GM21528 (cell line): ENCODE data around the gene PRODH2.
"Not testable (repeated sequence)": the region's sequence is repeated elsewhere in the genome, so short reads cannot be mapped to it uniquely, and the experiment has no call there.

ENCODE experiments used
- ATAC-seq: cut with Tn5 transposase; IDR thresholded peaks from one replicate; pipeline ENCODE4 v1.9.1; 2021; ENCODE audit warnings: mild to moderate bottlenecking, moderate library complexity; ENCODE audit not compliant: unreplicated experiment, low FRiP score

PRODH2 gene

DNA sequence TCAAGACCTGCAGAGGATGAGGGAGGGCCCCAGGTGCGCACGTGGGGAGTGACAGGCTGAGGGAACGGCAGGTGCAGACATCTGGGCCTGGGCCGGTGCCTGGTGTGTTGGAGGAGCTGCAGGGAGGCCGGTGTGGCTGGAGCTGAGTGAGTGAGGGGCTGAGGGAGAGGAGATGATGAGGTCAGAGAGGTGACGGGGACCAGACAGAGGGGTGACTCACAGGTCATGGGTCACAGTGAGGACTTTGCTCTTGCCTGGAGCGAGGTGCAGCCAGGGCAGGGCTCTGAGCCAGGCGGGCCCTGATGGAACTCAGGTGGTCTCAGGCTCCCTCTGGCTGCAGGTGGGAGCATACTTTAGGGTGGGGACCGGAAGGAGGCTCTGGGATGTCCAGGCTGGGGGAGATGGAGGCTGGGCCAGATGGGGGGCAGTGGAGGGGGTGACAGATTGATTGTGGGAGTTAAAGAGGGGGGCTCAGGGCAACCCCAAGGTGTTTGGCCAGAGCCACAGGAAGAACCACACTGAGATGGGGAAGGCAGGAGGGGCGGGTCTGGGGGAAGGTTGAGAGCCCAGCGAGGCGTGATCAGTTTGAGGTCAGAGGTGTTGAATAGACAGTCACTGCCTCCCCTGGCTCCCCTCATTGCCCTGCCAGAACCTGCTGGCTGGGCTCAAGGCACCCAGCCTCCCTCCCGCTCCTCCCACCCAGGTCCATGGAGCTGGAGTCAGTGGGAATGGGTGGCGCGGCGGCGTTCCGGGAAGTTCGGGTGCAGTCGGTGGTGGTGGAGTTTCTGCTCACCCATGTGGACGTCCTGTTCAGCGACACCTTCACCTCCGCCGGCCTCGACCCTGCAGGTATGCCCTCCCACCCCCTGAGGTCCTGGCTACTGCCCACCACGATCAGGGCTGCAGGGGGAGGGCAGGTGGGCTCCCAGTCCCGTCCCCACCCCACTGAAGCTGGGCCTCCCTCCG is 28.9 kb downstream of the PRODH2 start:
- no peak for ATAC-seq

- ATAC-seq: no peak
Measured at GRCh38 chr19:35782589-35782988, 30.1 kb downstream of the PRODH2 start.

DNA sequence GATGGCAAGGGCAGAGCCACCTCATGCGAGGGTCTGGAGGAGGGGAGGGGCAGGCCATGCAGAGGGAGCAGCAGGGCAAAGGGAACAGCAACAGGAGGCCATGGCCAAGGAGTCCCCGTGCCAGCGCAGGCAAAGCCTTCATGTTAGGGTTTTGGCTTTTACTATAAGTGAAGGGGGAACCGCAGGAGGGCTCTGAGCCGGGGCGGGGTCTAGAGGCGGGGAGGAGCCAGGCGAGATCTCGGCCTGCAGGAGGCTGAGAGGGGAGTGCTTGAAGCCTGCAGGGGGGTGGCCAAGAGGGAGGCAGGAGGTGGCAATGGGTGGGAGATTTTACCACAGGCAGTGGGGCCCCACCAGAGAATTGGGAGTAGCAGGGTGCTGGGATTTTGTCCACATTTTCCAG is 31.0 kb downstream of the PRODH2 start:
- no peak for ATAC-seq

DNA sequence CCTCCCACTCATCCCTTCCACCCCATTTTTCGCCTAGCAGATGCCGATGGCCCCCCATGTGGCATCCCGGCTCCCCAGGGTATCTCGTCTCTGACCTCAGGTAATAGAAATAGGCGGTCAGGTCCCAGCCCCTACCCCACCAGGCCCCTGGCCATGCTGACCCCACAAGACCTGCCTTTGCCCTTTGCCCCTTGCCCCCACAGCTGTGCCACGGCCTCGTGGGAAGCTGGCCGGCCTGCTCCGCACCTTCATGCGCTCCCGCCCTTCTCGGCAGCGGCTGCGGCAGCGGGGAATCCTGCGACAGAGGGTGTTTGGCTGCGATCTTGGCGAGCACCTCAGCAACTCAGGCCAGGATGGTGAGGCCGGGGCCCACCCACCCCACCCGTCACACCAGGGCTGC is 31.9 kb downstream of the PRODH2 start:
- ATAC-seq: no peak

DNA sequence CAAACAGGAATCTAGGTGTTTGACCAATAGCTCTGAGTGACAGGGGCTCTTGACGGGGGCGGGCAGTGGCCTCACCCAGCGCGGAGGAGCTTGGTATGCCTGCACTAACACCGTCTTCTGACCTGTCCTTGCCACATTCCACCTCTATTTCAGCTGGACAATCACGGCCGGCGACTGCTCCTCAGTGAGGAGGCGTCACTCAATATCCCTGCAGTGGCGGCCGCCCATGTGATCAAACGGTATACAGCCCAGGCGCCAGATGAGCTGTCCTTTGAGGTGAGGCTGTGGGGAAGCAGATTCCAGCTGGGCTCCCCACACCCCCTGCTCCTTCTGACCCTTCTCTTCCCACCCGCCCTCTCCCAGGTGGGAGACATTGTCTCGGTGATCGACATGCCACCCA is 32.6 kb downstream of the PRODH2 start:
- no peak for ATAC-seq

- ATAC-seq: no peak
Measured at GRCh38 chr19:35779033-35779432, 33.6 kb downstream of the PRODH2 start.

- no peak for ATAC-seq
Measured at GRCh38 chr19:35777961-35778360, 34.7 kb downstream of the PRODH2 start.

- no peak for ATAC-seq
Measured at GRCh38 chr19:35777086-35777841, 35.4 kb downstream of the PRODH2 start.

DNA sequence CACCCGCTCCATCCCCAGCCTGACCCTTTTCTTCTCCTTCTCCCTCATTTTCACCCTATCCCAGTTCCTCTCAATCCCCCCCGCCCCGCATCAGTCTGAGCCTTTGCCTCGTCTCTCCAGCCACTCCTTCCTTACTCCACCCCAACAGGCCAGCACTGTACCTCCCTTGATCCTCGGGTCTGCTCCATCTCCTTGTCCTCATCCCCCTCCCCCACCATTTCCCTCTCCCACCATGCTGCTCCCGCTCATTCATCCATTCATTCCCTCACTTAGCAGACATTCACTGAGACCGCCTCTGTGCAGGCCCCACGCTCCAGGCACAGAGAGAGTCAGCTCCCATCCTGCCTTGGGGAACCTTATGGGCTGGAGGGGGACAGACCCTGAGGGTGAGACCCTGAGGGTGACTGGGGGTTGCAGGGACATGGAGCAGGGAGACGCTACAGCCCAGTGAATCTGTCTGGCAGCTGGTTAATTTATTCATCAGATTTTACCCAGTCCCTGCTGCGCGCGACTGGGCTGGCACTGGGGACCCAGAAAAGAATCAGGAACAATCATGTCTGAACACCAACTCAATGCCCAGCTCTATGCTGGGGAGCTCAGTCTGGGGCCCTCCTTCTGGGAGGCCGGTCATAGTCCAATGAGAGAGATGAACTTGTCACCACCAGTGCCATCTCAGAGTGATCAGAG is 36.4 kb downstream of the PRODH2 start:
- no peak for ATAC-seq

GRCh38 chr19:35775298-35776101 is 37.1 kb downstream of the PRODH2 start, which contains the start of gene ARHGAP33:
ARHGAP33 (plus strand) TSS chr19:35775564; CDS start chr19:35775659, 95 bp downstream.
- ATAC-seq: peak; percentile 90

DNA sequence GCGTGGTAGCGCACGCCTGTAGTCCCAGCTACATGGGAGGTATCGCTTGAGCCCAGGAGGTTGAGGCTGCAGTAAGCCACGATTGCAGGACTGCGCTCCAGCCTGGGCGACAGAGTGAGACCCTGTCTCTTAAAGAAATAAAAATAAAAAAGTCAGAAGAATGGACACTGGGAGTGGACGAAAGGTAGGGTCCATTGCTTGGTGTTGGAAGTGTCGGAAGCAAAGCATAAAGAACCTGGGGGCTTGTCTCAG is 37.7 kb downstream of the PRODH2 start:
- peak; percentile 3 for ATAC-seq

DNA sequence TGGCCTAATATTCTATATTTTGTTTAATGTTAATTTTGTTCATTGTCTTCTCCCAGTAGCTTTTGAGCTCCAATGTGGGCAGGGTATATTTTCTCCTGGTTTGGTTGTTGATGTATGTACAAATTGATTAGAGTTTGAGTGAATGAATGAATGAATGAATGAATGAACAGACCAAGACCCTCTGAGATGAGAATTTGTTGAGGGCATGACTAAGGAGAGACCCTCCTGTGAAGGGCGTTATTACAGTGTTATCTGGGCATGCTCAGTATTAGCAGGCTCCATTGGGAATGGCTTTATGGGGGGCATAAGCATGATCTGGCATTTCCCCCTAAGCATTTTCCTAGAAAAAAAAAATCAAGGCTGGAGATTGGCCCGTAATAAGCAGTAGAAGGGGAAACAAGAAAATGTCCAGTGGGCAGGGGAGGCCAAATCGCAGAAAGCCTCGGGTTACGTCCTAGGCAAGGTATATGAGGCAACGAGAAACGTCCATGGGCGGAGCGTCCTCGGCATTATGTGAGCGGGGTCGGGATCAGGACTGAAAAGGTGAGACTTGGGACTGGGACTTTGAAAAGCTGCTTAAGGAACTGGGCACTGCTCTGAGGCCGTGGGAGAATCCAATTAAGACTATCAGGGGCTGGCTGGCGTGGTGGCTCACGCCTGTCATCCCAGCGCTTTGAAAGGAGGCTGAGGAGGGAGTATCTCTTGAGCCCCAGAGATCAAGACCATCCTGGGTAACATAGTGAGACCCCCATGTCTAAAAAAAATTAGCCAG is 38.2 kb downstream of the PRODH2 start:
- no peak for ATAC-seq

DNA sequence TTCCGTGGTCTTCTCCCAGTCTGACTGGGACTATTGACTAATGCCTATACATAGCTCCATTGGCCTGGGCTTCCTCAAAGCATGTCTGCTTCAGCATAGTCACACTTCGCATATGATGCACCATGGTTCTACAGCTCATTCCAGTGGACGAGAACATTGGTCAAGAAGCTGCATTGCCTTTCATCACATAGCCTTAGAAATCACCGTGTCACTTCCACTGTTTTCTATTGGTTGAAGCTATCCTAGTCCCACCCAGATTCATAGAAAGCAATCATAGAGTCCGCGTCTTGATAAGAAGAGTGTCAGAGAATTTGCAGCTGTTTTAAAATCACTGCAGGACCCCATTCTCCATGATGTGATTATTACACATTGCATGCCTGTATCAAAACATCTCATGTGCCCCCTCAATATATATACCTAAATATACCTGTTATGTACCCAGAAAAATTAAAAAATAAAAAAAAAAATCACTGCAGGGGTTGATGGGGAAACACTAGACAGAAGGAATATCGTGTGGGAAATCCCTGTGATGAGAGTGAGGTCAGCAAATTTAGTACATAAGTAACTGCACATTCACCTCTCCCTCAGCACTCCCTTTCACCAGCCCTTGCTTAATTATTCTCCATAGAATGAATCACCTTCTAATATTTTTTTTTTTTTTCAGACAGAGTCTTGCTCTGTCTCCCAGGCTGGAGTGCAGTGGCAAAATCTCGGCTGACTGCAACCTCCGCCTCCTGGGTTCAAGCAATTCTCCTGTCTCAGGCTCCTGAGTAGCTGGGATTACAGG is 39.4 kb downstream of the PRODH2 start:
- no peak for ATAC-seq

- not testable (repeated sequence) for ATAC-seq
Measured at GRCh38 chr19:35772362-35772761, 40.3 kb downstream of the PRODH2 start.

DNA sequence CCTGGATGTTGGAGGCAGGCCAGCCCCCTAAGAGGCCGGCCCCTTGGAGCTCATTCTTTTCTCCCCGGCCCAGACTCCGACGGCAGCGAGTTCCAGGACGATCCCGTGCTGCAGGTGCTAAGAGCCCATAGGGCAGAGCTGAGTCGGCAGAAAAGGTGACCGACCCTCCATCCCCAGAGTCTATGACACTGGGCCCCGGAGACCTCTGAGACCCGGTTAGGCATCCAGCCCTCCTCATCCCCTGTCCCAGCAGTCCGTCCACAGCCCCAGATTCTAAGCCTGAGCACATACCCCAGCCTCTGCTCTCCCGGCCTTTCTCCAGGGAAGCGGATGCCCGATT is 44.6 kb downstream of the PRODH2 start:
- ATAC-seq: no peak

GRCh38 chr19:35767288-35768081 is 45.2 kb downstream of the PRODH2 start:
- ATAC-seq: no peak

GRCh38 chr19:35766571-35767104 is 46.0 kb downstream of the PRODH2 start:
- no peak for ATAC-seq
